Activated CD4-positive, alpha-beta T cell treated with anti-CD3 and anti-CD28 coated beads, Interleukin-2, amount 50 U/mL, for 48 hours (primary cell): ENCODE results near the gene ADAMTS17.

ENCODE experiments used
- DNase-seq, 2 experiments: peaks; one replicate each; pipeline ENCODE4 v3.0.0-alpha.2; 2020

Gene ADAMTS17

GRCh38 chr15:100059521-100059920 lies 282.3 kb downstream of the ADAMTS17 start:
- no peak for DNase-seq

GRCh38 chr15:100059094-100059493 lies 282.7 kb downstream of the ADAMTS17 start:
- no peak for DNase-seq

DNA sequence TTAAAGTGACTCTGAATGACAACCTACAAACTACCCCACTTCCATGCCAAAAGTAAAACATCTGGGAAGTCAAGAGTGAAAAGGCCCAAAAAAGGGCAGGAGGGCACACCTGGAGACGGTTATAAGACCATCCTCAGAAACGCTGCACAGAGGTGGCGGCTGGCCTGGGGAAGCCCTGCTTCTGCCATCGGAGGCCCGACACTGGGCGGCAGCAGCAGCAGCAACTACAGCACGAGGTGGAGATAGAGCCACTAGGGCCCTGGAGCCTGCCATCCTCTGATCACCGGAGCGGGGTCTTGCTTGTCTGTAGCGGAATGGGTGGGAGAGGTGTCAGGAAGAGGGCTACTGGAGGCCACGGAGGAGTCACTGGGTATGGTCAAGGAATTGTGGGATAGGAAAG lies 283.3 kb downstream of the ADAMTS17 start:
- no peak for DNase-seq

- DNase-seq: no peak
These were observed 284.5 kb downstream of the ADAMTS17 start for GRCh38 chr15:100057281-100057680.

GRCh38 chr15:100056411-100057072 lies 285.2 kb downstream of the ADAMTS17 start:
- DNase-seq: no peak

DNA sequence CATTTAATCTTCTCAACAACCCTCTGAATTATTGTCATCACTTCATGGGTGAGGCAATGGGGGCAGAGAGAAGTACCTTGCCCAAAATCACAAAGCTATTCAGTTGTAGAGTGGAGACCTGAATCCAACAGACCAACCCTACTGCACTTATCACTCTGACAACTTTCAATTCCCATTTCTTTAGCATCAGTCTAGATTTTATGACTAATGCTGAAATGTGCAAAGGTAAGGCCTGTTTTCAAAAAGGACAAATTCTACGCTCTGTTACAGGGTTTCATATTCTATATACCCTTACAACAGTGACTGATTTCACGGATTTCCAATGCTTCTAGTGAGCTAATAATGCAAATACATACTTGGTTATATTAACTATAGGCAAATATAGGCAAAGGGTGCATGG lies 286.0 kb downstream of the ADAMTS17 start:
- DNase-seq: no peak

DNA sequence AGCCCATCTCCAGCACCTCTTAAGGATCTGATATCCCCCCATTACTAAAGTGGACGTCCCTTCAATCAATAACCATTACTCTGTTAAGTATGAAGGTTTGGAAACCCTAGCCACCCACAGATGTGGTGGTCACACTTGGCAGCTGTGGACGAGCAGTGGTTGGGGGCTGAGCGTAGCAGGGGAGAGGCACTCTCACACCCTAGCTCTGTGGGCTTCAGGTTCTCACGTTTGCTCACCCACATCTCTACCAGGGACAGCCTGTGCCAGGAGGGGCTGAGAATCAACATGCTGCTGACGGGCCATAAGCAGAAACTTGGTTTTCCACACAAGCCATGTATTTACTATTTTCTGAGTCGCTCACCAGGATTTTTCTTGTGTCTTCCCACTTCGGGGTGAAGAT lies 287.2 kb downstream of the ADAMTS17 start:
- DNase-seq: no peak

DNA sequence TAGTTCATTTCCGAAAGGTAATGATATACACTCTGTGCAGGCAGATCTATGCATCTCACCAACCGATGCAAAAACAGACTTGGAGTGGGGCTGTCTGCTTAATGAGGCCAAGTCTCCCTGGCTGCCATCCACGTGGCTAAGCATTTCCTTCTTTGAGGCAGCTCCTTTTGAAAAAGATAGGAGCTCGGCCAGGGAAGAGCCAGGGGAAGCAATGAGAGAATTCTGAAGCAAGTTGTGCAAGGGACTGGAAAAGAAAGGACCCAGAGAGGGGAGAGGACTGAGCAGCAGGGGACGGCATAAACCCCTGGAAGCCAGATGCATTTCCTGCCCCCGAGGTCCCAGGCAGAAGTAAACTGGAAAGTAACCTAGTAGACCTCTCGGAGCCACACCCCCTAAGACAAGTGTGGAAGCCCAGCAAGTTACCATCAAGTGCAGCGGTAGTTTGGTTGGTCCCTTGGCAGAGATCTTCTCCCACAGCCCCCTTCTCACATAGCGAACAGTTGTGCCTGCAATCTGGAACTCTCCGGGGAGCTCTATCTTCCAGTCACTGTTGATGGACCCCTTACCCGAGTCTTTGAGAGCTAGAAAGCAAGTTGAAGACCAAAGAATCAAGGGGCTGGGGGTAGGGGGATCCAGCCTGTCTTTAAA lies 288.2 kb downstream of the ADAMTS17 start:
- DNase-seq: no peak

GRCh38 chr15:100052716-100053473 lies 288.9 kb downstream of the ADAMTS17 start:
- DNase-seq: no peak

- no peak for DNase-seq
These were observed 290.6 kb downstream of the ADAMTS17 start for GRCh38 chr15:100050877-100051786.

GRCh38 chr15:100049936-100050876 lies 291.6 kb downstream of the ADAMTS17 start:
- no peak for DNase-seq

GRCh38 chr15:100049483-100049882 lies 292.3 kb downstream of the ADAMTS17 start:
- DNase-seq: no peak

DNA sequence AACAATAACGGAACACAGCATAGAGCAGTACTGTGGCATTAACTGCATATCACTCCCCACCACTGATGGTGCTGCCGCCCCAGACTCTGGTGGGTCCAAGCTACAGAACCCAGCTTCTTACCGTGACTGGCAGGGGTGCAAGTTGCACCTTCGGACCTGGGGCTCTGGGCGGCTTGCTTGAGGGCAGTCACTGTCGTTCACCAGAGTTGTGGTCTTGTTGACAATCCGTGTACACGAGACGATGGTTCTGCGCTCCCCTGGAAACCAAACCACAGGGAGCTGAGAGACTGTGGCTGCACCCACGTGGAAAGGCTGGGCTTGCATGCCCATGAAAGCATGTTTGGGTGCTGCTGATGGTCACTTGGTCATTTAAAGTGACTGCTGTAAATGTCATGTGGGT lies 293.0 kb downstream of the ADAMTS17 start:
- DNase-seq: no peak

GRCh38 chr15:100043692-100044091 lies 298.1 kb downstream of the ADAMTS17 start:
- no peak for DNase-seq

- DNase-seq: no peak
These were observed 298.6 kb downstream of the ADAMTS17 start for GRCh38 chr15:100043068-100043641.

DNA sequence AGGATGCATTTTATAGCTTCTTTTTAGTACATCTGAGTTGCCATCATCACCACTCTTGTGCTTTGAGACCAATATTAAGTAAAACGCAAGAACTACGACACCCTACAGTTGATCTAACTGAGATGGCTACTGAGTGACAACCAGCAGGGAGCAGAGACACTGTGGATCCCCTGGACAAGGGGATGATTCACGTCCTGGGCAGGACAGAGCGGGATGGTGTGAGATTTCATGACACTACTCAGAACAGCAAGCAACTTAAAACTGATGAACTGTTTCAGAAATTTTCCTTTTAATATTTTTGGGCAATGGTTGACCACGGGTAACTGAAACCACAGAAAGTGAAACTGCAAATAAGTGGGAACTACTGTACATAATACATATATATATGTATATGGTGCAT lies 299.2 kb downstream of the ADAMTS17 start:
- DNase-seq: no peak

DNA sequence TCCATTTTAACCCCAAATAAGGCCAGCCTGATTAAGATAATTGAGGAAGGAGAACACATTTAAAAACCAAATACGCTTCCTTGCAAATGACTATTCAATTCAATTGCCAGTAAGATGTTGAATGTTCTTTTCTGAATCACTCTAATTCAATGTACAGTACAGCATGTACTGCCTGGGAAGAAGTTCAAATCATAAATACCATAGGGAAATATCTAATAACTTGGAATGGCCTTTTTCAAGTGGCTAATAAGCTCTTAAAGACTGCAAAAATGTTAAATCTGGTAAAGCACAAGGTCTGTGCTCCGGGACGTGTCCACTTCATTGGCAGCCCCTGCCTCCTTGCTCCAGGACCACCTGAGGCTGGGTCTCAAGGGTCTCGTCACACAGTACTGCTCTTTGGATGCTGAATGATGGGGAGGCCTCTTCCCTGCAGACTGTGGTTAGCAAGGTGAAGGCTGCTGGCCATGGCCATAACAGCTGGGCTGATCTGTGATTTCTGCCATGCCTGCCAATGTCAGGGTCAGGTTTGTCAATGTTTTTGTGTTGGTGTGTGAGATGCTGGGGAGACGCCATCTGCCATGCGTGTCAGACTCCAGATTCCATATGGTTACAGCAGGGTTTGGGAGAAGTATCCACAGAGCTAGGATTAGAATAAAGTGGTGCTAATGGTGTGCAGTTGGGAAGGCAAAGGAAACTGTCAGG lies 300.5 kb downstream of the ADAMTS17 start:
- DNase-seq: no peak

DNA sequence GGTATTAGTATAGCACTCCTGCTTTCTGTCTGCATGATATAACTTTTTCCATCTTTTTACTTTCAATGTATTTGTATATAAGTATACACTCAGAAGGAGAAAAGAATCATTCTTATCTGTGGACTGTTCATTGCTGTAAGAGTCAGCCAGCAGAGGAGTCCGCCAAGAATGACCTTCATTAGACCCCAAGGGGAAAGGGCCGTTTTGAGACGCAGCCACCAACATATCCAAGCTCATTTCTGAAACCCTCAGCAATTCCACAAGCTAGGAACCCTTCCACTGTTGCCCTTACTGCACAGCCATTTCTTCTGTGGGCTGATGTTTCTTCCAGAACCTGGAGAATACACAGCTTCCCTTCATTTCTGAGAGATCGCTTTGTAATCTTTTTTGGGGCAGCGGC lies 301.8 kb downstream of the ADAMTS17 start:
- DNase-seq: no peak

- DNase-seq: no peak
These were observed 303.0 kb downstream of the ADAMTS17 start for GRCh38 chr15:100038736-100039135.

GRCh38 chr15:100037901-100038300 lies 303.9 kb downstream of the ADAMTS17 start:
- DNase-seq: no peak

GRCh38 chr15:100036015-100036414 lies 305.8 kb downstream of the ADAMTS17 start:
- no peak for DNase-seq
